ENCODE results near the gene TRAM2. TPM values are rescaled to one million over a fixed set of nuclear protein-coding genes. Genes with fewer than 3 reads are reported as not detected.

TRAM2 gene
- total RNA-seq, 1 experiment from 2014 or later = 21.3 TPM

- TF ChIP-seq ZBTB33 (IDR thresholded peaks at IDR 0.05; ENCODE audit: extremely low read depth, insufficient replicate concordance, low read length) (no peak), RAD21 (IDR thresholded peaks at IDR 0.05; ENCODE audit: low read depth) (no peak), ZNF274 (IDR thresholded peaks at IDR 0.05; ENCODE audit: low read depth, low read length) (no peak)
Observed at GRCh38 chr6:52555518-52556233, 21.2 kb downstream of the TRAM2 start (continued).

- Histone ChIP-seq H3K4me1 (ENCODE audit: control insufficient read depth in 1 of 2, insufficient read depth in 2 of 2, low read length in 2 of 2) (peaks cover 14 to 25% of the 10 kb centered on the region in 2 experiments; a peak in 3 of 4 replicates), H3K4me3 (replicated peaks in 1 of 2; ENCODE audit: low read depth in 1 of 2, low read length in 2 of 2) (no peak overlapping the region), H3K27me3 (ENCODE audit: insufficient read depth, low read length) (no peaks in the 10 kb centered on the region), H3K9ac (ENCODE audit: low read length) (no peak overlapping the region), H2AFZ (ENCODE audit: low read depth, low read length, poor library complexity, severe bottlenecking) (no peak overlapping the region), H3K27ac (ENCODE audit: low read depth, low read length) (no peak overlapping the region), H3K4me2 (ENCODE audit: low read length) (no peak overlapping the region), H3K79me2 (ENCODE audit: insufficient read depth, low read length) (peaks cover 29% of the 10 kb centered on the region), H3K9me2 (ENCODE audit: insufficient read depth) (no peaks in the 10 kb centered on the region), H4K20me1 (ENCODE audit: insufficient read depth) (no peaks in the 10 kb centered on the region), H3K36me3 (ENCODE audit: control insufficient read depth in 1 of 2, insufficient read depth in 2 of 2, low read length in 2 of 2) (no peaks in the 10 kb centered on the region), H3K9me3 (ENCODE audit: control insufficient read depth in 1 of 2, insufficient read depth in 1 of 2, low read depth in 1 of 2, low read length in 2 of 2) (no peaks in the 10 kb centered on the region)
- intact Hi-C loops (cut with micrococcal nuclease) = no loop called here
- ATAC-seq (no peak), DNase-seq (ENCODE audit: low read depth, low spot score) (no peak)
- no TSS peak for BruUV-seq (replicated peaks)
- POLR2A ChIA-PET = no interaction called here
- TF ChIP-seq POLR2A (IDR thresholded peaks at IDR 0.05; ENCODE audit: borderline replicate concordance, extremely low read depth, insufficient read depth, insufficient read length) (no peak), POLR2AphosphoS5 (IDR thresholded peaks at IDR 0.05; ENCODE audit: low read depth, low read length) (no peak), RAD21 (IDR thresholded peaks at IDR 0.05; ENCODE audit: low read depth) (no peak), FOSL1 (IDR thresholded peaks at IDR 0.05; ENCODE audit: low read depth) (no peak), MAX (IDR thresholded peaks at IDR 0.05) (no peak), CEBPB (IDR thresholded peaks at IDR 0.05; ENCODE audit: low read depth) (no peak), EGR1 (IDR thresholded peaks at IDR 0.05; ENCODE audit: low read depth) (no peak), SP1 (IDR thresholded peaks at IDR 0.05; ENCODE audit: low read depth) (no peak)
- RAD21 ChIA-PET (ENCODE audit: low non-redundant PET in 1 of 2, low total read pairs in 2 of 2, uncharacterized antibody in 2 of 2, unreplicated experiment in 2 of 2) = no interaction called here
- CTCF ChIA-PET = no interaction called here
Observed at GRCh38 chr6:52554684-52555280, 22.1 kb downstream of the TRAM2 start.
